Tibial nerve (tissue), 4 donors: Measurements from ENCODE around the gene CMPK2.

ENCODE experiments used
- CTCF ChIP-seq, 5 experiments: fragments of 200-600 bp in 3 of 5; fragments of 450-650 bp in 2 of 5; sonication (generic) in 3 of 5; IDR thresholded peaks; one replicate each; pipeline ENCODE4 v1.5.1; 2016 to 2019; ENCODE audit warnings: antibody characterized with exemption in 5 of 5, mild to moderate bottlenecking in 3 of 5, moderate library complexity in 2 of 5
- EP300 ChIP-seq, 2 donors: sonication (generic); formaldehyde crosslinking; IDR thresholded peaks; one replicate each; pipeline ENCODE4 v1.6.1; 2017; ENCODE audit warnings: antibody characterized with exemption in 2 of 2, mild to moderate bottlenecking in 1 of 2
- POLR2A ChIP-seq, 2 donors: fragments of 450-650 bp; IDR thresholded peaks; one replicate each; pipeline ENCODE4 v1.6.1; 2017; ENCODE audit warnings: antibody characterized with exemption in 2 of 2, mild to moderate bottlenecking in 2 of 2, moderate library complexity in 2 of 2

GRCh38 chr2:6908291-6908690 lies 42.6 kb upstream of the CMPK2 start:
- TF ChIP-seq CTCF (IDR thresholded peaks at IDR 0.05) (no peak), POLR2A (IDR thresholded peaks at IDR 0.05) (no peak), EP300 (IDR thresholded peaks at IDR 0.05) (no peak)
